Smooth muscle cell of the umbilical artery (primary cell): ENCODE measurements around the gene PI4K2A. TPM values are rescaled to one million over a fixed set of nuclear protein-coding genes. Genes with fewer than 3 reads are reported as not detected.

Source experiments
- total RNA-seq: library from RNA; depleted of rRNA; stranded (reverse); fragments of >200 nt; gene quantifications from 2 replicates; pipeline ENCODE4 v1.2.3, GENCODE V29; 2014

Gene PI4K2A
- total RNA-seq: 25.5 and 28.0 TPM in 2 replicates

DNA sequence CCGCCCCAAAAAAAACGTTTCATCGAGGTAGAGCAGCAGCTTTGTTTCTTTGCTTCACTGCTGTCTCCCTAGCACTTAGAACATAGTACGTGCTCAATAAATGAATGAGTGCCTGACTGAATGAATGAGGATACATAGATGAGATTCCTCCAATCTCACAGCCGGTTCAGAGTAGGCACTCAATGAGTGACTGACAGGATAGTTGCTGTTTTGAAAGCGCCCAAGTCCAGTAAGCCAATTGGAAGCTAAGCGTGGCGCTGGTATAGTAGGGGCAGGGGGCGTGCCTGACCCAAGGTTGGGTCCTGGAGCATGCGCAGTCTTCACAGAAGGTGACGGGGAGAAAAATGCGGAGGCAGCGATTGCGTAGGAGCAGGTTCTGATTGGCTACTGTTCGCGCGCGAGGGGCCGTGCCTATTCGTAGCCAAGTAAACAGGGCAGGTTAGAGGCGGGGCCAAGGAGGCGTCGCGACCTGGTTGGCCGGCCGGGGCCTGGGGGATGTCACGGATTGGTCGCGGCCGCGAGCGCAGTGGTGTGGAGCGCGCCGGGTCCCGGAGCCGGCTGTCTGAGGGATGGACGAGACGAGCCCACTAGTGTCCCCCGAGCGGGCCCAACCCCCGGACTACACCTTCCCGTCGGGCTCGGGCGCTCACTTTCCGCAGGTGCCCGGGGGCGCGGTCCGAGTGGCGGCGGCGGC is at the start of gene PI4K2A:
PI4K2A (plus strand) TSS at position 498 of the 694 bp plus-strand sequence; CDS start at position 570, 72 bp downstream.

DNA sequence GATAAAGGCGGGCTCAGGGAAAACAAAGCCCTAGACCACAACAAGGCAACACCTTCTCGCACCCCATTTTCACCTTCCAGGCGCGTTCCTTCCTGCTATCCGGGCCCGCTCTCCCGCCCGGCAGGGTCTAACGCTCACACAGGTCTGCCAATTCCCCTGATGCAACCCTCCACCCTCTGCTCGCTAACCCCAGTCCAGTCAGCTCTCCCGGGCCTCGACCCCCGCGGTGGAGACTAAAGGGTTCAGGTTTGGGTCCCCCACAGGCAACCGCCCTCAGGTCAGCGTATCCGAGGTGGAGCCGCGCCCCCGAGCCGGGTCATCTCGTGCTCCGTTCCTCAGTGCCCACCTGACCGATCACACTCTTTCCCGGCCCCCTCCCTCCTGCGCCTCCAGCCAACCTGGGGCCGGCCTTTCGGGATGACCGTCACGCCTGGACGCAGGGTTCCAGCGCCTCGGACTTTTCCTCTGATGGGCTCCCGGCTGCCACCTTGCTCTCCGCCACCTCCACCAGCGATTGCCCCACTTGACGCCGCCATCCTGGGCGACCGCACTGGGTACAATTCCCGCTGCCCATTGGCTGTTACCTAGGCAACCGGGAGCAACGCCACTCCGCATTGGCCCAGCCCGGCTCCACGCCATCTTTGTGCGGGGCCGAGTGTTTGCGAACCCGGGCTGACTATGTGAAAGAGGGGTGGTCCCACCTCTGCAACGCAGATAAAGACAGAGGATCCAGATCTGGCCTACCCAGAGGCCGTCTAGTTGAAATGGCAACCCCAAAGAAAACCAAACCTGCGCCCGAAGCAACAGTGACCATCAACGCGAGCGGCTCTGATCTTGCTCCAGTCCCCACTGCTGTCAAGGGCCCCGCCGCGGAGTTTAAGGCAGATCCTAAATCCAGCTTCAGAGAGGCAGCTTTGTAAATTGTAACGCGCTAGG is 7.3 kb upstream of the PI4K2A start, which contains the start of gene MORN4:
MORN4 (minus strand) TSS at position 552 of the 936 bp plus-strand sequence. CDS start 13,847 bp downstream, outside the sequence.

DNA sequence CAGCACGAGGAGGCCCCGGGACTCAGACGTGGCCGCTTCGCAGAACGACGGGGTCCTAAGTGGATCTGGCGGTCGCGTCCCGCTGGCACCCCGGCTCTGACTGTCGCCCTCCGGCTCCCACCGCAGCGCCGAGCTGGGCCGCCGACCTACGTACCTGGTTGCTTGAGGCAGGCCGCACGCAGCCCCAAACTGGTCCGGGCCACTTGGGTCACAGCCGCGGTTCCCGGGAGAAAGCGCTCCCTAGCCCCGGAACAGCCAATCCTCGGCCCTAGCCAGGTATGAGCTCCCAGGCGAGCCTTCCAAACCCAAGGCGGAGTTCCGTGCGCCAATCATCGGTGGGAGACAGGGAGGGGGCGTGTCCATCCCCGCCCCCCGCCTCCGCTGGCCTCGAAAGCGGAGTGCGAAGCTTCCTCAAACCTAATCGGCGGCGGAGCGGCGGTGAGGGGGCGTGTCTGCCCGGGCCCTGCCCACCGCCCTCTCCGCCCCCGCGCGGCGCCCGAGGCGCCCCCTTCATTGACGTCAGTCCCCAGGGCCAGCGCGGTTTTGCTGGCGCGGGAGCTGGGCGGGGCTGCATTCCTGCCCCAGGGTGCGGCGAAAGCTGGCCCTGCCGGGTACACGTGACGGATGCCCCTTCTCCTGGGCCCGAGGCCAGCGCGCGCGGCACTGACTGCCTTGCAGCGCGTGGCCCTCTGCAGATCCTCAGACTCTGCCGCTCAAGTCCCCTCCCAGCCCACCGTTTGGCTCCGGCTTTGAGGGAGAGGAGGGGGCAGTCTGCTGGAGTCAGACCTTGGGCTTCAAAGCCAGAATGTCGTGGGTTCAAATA is 46.7 kb downstream of the PI4K2A start, which contains the start of gene AVPI1:
AVPI1 (minus strand) TSS at position 280 of the 823 bp plus-strand sequence. CDS start 7,336 bp downstream, outside the sequence.

DNA sequence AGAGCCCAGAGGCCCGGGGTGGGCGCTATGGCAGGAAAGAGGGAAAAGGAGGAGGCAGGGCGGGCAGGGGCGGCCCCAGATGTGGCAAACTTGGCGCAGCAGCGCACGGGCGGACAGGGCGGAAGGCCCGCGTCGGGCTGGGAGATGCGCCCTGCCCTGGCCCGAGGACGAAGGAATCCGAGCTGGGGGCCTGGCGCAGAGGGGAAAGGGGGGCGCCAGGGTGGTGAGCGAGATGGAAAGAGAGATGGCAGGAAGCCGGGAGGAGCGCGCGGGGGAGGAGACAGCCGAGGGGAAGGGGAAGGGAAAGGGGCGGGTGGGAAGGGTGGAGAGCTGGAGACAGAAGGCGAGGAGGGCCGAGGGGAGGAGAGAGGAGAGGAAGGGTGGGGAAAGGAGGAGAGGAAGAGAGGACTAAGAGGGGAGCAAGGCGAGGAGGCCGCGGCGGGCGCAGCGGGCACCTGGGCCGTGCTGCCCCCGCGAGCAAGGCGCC is 72.9 kb downstream of the PI4K2A start, which contains the start of gene MARVELD1:
MARVELD1 (plus strand) TSS at position 392 of the 487 bp plus-strand sequence. CDS start 147 bp downstream, outside the sequence.

Other genes with a start within 250 kb of the PI4K2A start
- gene RRP12, start 239.3 kb upstream of the PI4K2A start, total RNA-seq: 16.9 and 29.6 TPM in 2 replicates
- 483 and 606 TPM in 2 replicates for gene PGAM1, start 214.5 kb upstream of the PI4K2A start, total RNA-seq
- gene EXOSC1, start 194.7 kb upstream of the PI4K2A start, total RNA-seq: 27.9 and 32.7 TPM in 2 replicates
- 40.6 and 40.7 TPM in 2 replicates for gene ZDHHC16, start 194.5 kb upstream of the PI4K2A start, total RNA-seq
- gene MMS19, start 142.2 kb upstream of the PI4K2A start, total RNA-seq: 59.7 and 84.2 TPM in 2 replicates
- 29.7 and 34.0 TPM in 2 replicates for gene UBTD1, start 141.7 kb upstream of the PI4K2A start, total RNA-seq
- 0.74 and 0.89 TPM in 2 replicates for gene ANKRD2, start 67.9 kb upstream of the PI4K2A start, total RNA-seq
- under 0.01 and 0.32 TPM in 2 replicates for gene HOGA1, start 56.3 kb upstream of the PI4K2A start, total RNA-seq
- gene C10orf62, start 51.0 kb upstream of the PI4K2A start, total RNA-seq: 0.23 and 0.30 TPM in 2 replicates
- 4.8 and 6.6 TPM in 2 replicates for gene MORN4, start 7.2 kb upstream of the PI4K2A start, total RNA-seq
- 10.6 and 11.0 TPM in 2 replicates for gene AVPI1, start 46.6 kb downstream of the PI4K2A start, total RNA-seq
- 33.9 and 49.9 TPM in 2 replicates for gene MARVELD1, start 73.1 kb downstream of the PI4K2A start, total RNA-seq
- gene ZFYVE27, start 96.5 kb downstream of the PI4K2A start, total RNA-seq: 33.9 and 34.0 TPM in 2 replicates
- gene SFRP5, start 131.3 kb downstream of the PI4K2A start, total RNA-seq: not detected in 2 replicates
- not detected in 2 replicates for gene GOLGA7B, start 209.2 kb downstream of the PI4K2A start, total RNA-seq